HL-60 (cell line): ENCODE results near the gene DPH6.

ENCODE experiments used
- DNase-seq, 2 experiments: peaks; one replicate each; pipeline ENCODE4 v3.0.0-alpha.2; 2010 to 2020; ENCODE audit warnings: low read depth in 1 of 2, low spot score in 1 of 2
- H3K27ac ChIP-seq: fragments of 250-450 bp; sonication (Bioruptor Pico); replicated peaks from 2 replicates; pipeline ENCODE4 v1.5.1; 2020; ENCODE audit warnings: mild to moderate bottlenecking, moderate library complexity
- H3K27me3 ChIP-seq: fragments of 250-450 bp; sonication (Bioruptor Pico); 2 replicates; pipeline ENCODE4 v1.5.1; 2021; ENCODE audit warnings: mild to moderate bottlenecking, moderate library complexity; ENCODE audit not compliant: insufficient read depth, poor library complexity, severe bottlenecking
- H3K4me3 ChIP-seq: replicated peaks from 2 replicates; pipeline ENCODE4 v1.5.1; 2011; ENCODE audit warnings: mild to moderate bottlenecking, control low read depth, low read length; ENCODE audit not compliant: insufficient read depth
- GABPA ChIP-seq: IDR thresholded peaks from 2 replicates; pipeline ENCODE4 v1.6.1; 2012; ENCODE audit warnings: low read depth
- POLR2AphosphoS5 ChIP-seq: IDR thresholded peaks from 2 replicates; pipeline ENCODE4 v1.6.1; 2012; ENCODE audit warnings: low read depth
- SPI1 ChIP-seq: IDR thresholded peaks from 2 replicates; pipeline ENCODE4 v1.6.1; 2012; ENCODE audit warnings: low read depth, mild to moderate bottlenecking, borderline replicate concordance
- TF ChIP-seq, protein P1 (sequence below): IDR thresholded peaks from 2 replicates; pipeline ENCODE4 v1.6.1; 2012; ENCODE audit warnings: low read depth; ENCODE audit not compliant: insufficient replicate concordance
- TF ChIP-seq, protein P2 (sequence below): IDR thresholded peaks from one replicate; pipeline ENCODE4 v1.5.1; 2011; ENCODE audit warnings: low read length, control low read depth, inconsistent platforms; ENCODE audit not compliant: insufficient read depth

DPH6 gene

GRCh38 chr15:35427091-35427490, 118.9 kb downstream of the DPH6 start:
- H3K4me3 ChIP-seq = no peak overlapping the region
- DNase-seq = no peak
- no peaks in the 10 kb centered on the region for H3K27me3 ChIP-seq
- no peak overlapping the region for H3K27ac ChIP-seq
- no peak for TF ChIP-seq POLR2AphosphoS5
- TF ChIP-seq, protein P1, sequence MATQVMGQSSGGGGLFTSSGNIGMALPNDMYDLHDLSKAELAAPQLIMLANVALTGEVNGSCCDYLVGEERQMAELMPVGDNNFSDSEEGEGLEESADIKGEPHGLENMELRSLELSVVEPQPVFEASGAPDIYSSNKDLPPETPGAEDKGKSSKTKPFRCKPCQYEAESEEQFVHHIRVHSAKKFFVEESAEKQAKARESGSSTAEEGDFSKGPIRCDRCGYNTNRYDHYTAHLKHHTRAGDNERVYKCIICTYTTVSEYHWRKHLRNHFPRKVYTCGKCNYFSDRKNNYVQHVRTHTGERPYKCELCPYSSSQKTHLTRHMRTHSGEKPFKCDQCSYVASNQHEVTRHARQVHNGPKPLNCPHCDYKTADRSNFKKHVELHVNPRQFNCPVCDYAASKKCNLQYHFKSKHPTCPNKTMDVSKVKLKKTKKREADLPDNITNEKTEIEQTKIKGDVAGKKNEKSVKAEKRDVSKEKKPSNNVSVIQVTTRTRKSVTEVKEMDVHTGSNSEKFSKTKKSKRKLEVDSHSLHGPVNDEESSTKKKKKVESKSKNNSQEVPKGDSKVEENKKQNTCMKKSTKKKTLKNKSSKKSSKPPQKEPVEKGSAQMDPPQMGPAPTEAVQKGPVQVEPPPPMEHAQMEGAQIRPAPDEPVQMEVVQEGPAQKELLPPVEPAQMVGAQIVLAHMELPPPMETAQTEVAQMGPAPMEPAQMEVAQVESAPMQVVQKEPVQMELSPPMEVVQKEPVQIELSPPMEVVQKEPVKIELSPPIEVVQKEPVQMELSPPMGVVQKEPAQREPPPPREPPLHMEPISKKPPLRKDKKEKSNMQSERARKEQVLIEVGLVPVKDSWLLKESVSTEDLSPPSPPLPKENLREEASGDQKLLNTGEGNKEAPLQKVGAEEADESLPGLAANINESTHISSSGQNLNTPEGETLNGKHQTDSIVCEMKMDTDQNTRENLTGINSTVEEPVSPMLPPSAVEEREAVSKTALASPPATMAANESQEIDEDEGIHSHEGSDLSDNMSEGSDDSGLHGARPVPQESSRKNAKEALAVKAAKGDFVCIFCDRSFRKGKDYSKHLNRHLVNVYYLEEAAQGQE = no peak
- TF ChIP-seq, protein P2, sequence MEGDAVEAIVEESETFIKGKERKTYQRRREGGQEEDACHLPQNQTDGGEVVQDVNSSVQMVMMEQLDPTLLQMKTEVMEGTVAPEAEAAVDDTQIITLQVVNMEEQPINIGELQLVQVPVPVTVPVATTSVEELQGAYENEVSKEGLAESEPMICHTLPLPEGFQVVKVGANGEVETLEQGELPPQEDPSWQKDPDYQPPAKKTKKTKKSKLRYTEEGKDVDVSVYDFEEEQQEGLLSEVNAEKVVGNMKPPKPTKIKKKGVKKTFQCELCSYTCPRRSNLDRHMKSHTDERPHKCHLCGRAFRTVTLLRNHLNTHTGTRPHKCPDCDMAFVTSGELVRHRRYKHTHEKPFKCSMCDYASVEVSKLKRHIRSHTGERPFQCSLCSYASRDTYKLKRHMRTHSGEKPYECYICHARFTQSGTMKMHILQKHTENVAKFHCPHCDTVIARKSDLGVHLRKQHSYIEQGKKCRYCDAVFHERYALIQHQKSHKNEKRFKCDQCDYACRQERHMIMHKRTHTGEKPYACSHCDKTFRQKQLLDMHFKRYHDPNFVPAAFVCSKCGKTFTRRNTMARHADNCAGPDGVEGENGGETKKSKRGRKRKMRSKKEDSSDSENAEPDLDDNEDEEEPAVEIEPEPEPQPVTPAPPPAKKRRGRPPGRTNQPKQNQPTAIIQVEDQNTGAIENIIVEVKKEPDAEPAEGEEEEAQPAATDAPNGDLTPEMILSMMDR = no peak
- no peak for TF ChIP-seq SPI1
- no peak for TF ChIP-seq GABPA

DNA sequence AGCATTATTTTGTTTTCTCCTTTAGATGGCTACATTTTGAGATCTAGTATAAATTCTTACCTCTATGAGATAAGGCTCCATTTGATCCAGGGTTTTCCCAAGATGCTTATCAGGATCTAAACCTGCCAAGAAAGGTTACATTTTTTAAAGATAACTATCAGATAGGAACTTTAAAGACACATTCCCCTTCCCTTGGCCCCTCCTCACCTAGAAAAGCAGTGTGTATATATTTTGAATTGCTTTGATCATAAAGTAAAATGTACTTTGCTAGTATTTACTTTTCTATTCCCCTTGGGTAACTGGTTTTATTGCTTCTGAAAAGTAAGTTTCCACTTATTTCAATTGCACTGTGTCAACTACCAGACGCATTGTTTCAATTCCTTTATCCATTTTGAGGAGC, 135.2 kb downstream of the DPH6 start:
- DNase-seq = no peak
- Histone ChIP-seq H3K27ac (no peak overlapping the region), H3K4me3 (no peak overlapping the region), H3K27me3 (no peaks in the 10 kb centered on the region)
- TF ChIP-seq GABPA (no peak), SPI1 (no peak), POLR2AphosphoS5 (no peak)
- TF ChIP-seq, protein P2 = no peak
- TF ChIP-seq, protein P1 = no peak

- no peak for TF ChIP-seq SPI1
- TF ChIP-seq GABPA = no peak
- no peak overlapping the region for H3K4me3 ChIP-seq
- H3K27me3 ChIP-seq = no peaks in the 10 kb centered on the region
- no peak for DNase-seq
- H3K27ac ChIP-seq = no peak overlapping the region
Measured at GRCh38 chr15:35399901-35400300, 146.1 kb downstream of the DPH6 start.

GRCh38 chr15:35397027-35397426, 148.9 kb downstream of the DPH6 start:
- DNase-seq = no peak
- Histone ChIP-seq H3K4me3 (no peak overlapping the region), H3K27ac (no peak overlapping the region), H3K27me3 (no peaks in the 10 kb centered on the region)
- TF ChIP-seq SPI1 (no peak), GABPA (no peak), POLR2AphosphoS5 (no peak)
- TF ChIP-seq, protein P2 = no peak
- TF ChIP-seq, protein P1 = no peak
